NAMALWA (cell line): ENCODE measurements around the gene OR4C6.
A peak's percentile ranks its signal among the peaks of the same experiment; 100 is the strongest.

ENCODE experiments used
- DNase-seq: peaks from one replicate; pipeline ENCODE4 v3.0.0-alpha.2; 2015; ENCODE audit warnings: low spot score

Gene OR4C6

DNA sequence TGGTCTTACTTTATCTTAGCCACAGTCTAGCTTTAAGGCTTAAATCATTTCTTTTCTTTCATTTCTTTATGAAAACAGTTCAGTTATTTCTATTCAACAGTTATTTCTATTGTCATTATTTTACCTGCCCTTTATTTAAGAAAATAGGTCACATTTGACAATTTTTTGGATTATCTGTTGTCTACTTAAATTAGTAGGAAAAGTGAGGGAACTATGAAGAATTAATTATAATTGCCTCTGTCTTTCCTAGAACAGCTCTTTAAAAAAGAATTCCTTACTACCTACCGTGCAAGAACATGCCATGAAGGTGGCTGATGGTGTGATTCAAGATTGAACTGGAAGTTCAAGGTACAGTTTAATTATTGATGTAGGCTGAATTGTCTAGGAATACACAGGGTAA is at the start of gene OR4C6:
OR4C6 (plus strand) TSS at position 301 of the 400 bp plus-strand sequence. CDS start 2,966 bp downstream, outside the sequence.
- no peak for DNase-seq

GRCh38 chr11:55624531-55624930 is 37.5 kb upstream of the OR4C6 start:
- no peak for DNase-seq

- DNase-seq: no peak
Observed at GRCh38 chr11:55634813-55635212, 27.2 kb upstream of the OR4C6 start, which contains the start of gene OR4P4. Gene OR4P4 (plus strand): TSS chr11:55635113.

DNA sequence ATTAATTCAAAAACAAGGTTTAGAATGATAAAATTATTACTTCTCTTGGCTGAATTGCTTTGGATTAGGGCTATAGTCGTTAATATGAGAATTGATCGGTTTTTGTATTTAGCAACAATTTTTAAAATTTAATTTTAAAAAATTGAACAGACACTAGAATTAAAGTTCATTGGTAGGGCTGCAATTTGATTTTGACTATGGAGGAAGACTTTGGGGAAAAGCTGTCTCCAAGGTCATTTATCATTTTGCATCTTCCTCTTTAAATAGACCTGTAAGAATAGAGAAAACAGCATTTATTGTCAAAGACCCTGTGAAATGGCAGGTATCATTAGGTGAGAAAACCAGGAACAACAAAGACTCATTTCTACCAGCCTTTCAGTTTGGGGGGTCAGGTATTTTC is 14.0 kb upstream of the OR4C6 start, which contains the start of gene OR4S2:
OR4S2 (plus strand) TSS at position 301 of the 400 bp plus-strand sequence. CDS start 2,577 bp downstream, outside the sequence.
- DNase-seq: no peak

- DNase-seq: no peak
Observed at GRCh38 chr11:55652560-55652959, 9.4 kb upstream of the OR4C6 start.

DNA sequence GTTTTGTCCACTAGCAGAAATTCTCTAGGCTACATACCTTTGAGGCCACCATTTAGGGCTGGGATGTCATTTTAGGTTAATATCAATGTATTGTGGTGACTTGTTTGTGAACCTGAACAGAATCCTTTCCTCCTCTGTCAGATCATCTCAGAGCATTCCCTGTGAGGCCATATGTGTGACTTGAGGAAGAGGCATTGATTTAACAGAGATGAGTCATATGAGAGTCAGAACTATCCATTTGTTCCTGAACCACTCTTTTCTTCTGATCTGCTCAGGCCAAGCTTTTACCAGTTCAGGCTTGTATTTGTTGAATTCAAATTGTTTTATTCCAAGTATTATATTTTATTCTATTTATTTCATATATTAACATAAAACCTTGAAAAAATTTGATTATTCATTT is 6.9 kb upstream of the OR4C6 start:
- no peak for DNase-seq

- peak; percentile 1 for DNase-seq
Observed at GRCh38 chr11:55658031-55658573, 3.9 kb upstream of the OR4C6 start.

GRCh38 chr11:55658608-55659007 is 3.4 kb upstream of the OR4C6 start:
- DNase-seq: no peak

DNA sequence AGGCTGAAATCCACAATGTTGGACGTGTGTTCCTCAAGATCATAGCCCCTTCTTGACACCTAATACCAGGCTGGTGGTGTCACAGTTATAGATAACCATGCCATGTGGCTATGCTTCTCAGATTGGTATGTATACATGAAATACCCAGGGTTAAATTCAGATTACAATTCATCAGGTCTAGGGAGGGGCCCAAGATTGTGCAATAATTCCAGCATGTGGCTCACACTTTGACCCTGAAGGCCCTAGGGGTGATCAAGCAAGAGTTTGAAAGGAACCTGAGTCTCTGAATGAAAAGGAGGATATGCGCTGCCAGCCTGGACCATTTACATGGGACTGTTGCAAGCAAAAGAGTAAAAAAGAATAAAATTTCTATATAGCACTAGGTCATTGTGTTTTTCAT is 7.4 kb downstream of the OR4C6 start:
- DNase-seq: no peak

- no peak for DNase-seq
Observed at GRCh38 chr11:55673860-55674259, 11.9 kb downstream of the OR4C6 start.

GRCh38 chr11:55697817-55698216 is 35.8 kb downstream of the OR4C6 start:
- no peak for DNase-seq

DNA sequence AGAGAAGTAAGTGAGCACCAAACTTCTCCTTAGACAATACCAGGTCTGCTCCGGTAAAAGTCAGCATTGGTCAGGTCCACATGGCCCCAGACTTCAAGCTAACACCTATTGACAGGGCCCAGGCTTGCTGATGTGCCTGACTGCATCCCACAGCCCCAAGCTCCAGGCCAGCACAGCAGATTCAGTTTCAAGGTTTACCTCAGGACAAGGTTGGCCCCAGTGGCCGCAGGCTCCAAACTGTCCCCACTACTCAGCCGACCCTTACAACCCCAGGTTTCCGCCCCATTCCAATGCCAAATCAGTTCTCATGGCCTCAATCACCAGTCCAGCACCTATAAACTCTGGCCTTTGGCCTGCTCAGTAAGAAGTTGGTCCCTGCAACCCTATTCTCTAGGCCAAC is 39.4 kb downstream of the OR4C6 start:
- DNase-seq: no peak

- peak; percentile 66 for DNase-seq
Observed at GRCh38 chr11:55707029-55707428, 45.0 kb downstream of the OR4C6 start.

- DNase-seq: peak; percentile 53
Observed at GRCh38 chr11:55714982-55715888, 53.2 kb downstream of the OR4C6 start.
